Measurements from ENCODE around the gene CEP57. TPM values are rescaled to one million over a fixed set of nuclear protein-coding genes. Genes with fewer than 3 reads are reported as not detected.

Gene CEP57
- total and polyA plus RNA-seq, 2 of the 13 experiments (the other 11 are each of a cell fraction or from before 2014, with no cell fraction given): 34.3 to 59.4 TPM

DNA sequence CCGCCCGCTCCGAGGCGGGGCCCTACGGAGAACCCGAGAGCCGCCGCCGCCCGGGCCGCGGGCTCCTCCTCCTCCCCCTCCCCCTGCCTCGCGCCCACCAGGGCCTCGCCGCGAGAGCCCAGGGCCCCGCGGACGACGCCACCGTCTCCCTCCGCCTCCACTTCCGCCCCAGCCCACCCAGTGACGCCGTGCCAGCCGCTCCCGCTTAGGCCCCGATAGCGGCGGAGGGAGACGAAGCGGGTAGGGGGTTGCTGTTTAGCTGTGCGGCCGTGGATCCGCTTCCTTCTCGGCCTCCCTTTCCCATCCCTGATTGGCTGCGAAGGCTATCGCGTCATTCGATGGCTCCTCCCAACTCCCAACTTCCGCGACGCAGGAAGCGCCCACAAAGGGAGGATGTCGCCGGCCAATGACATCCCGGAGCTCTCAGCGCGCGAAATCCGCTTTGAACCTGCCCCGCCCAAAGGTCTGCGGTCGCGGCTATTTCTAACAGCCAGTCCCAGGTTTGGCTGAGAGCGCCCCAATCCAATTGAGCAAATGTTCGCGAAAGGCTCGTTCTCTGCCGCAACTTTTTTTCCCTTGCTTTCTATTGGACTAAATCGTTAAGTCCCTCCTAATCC is 684 bp upstream of the CEP57 start, which contains the start of gene FAM76B (continued):
- TF ChIP-seq GLMP (CRISPR knock-in tag; IDR thresholded peaks at IDR 0.05; ENCODE audit: borderline replicate concordance) (no peak), NFYB (CRISPR knock-in tag; IDR thresholded peaks at IDR 0.05) (peak; percentile 91), HMGXB3 (CRISPR knock-in tag; IDR thresholded peaks at IDR 0.05; ENCODE audit: borderline replicate concordance) (peak; percentile 89; the same call in 1 of the 2 replicates), STAG1 (CRISPR knock-in tag; IDR thresholded peaks at IDR 0.05) (no peak), ZNF644 (CRISPR knock-in tag; IDR thresholded peaks at IDR 0.05; ENCODE audit: low read depth) (no peak; the same call in 1 of the 2 replicates), ZMYM2 (CRISPR knock-in tag; IDR thresholded peaks at IDR 0.05) (no peak), SAP130 (CRISPR knock-in tag; IDR thresholded peaks at IDR 0.05; ENCODE audit: low read depth) (peak; percentile 92), ZNF713 (CRISPR knock-in tag; IDR thresholded peaks at IDR 0.05) (no peak), ZNF280D (CRISPR knock-in tag; IDR thresholded peaks at IDR 0.05) (0 out of 2 replicates have a peak, but pooled peaks have one; percentile 36), CSRNP1 (CRISPR knock-in tag; IDR thresholded peaks at IDR 0.05) (peak; percentile 90), PHF8 (CRISPR knock-in tag; IDR thresholded peaks at IDR 0.05) (peak; percentile 89), ZNF83 (CRISPR knock-in tag; IDR thresholded peaks at IDR 0.05; ENCODE audit: borderline replicate concordance) (no peak), XBP1 (CRISPR knock-in tag; IDR thresholded peaks at IDR 0.05) (no peak), ZNF331 (CRISPR knock-in tag; IDR thresholded peaks at IDR 0.05) (peak; percentile 89), ZNF550 (CRISPR knock-in tag; IDR thresholded peaks at IDR 0.05; ENCODE audit: borderline replicate concordance) (no peak), ZNF878 (CRISPR knock-in tag; IDR thresholded peaks at IDR 0.05) (peak; percentile 95; the same call in 1 of the 2 replicates), TMF1 (CRISPR knock-in tag; IDR thresholded peaks at IDR 0.05; ENCODE audit: low read depth) (0 out of 2 replicates have a peak, but pooled peaks have one; percentile 33)
- TF ChIP-seq, protein P1, sequence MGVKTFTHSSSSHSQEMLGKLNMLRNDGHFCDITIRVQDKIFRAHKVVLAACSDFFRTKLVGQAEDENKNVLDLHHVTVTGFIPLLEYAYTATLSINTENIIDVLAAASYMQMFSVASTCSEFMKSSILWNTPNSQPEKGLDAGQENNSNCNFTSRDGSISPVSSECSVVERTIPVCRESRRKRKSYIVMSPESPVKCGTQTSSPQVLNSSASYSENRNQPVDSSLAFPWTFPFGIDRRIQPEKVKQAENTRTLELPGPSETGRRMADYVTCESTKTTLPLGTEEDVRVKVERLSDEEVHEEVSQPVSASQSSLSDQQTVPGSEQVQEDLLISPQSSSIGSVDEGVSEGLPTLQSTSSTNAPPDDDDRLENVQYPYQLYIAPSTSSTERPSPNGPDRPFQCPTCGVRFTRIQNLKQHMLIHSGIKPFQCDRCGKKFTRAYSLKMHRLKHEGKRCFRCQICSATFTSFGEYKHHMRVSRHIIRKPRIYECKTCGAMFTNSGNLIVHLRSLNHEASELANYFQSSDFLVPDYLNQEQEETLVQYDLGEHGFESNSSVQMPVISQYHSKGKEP (CRISPR knock-in tag; IDR thresholded peaks at IDR 0.05): 0 out of 2 replicates have a peak, but pooled peaks have one; percentile 78
